SU-DHL-6 (cell line): ENCODE data around the gene RAB3GAP2.
"Not testable (repeated sequence)": the region's sequence is repeated elsewhere in the genome, so short reads cannot be mapped to it uniquely, and the experiment has no call there.

Source experiments
- H2AFZ ChIP-seq: fragments of 200-600 bp; sonication (generic); 2 replicates; pipeline ENCODE4 v1.6.1; 2014; ENCODE audit warnings: low read depth, mild to moderate bottlenecking, moderate library complexity, mixed read lengths, antibody characterized with exemption, low read length; ENCODE audit not compliant: severe bottlenecking
- H3F3A ChIP-seq: fragments of 200-600 bp; shearing (Covaris generic); 2 replicates; pipeline ENCODE4 v1.6.0; 2016; ENCODE audit warnings: antibody characterized with exemption, mild to moderate bottlenecking; ENCODE audit not compliant: insufficient read depth
- H3K27ac ChIP-seq: fragments of 200-600 bp; sonication (generic); 2 replicates; pipeline ENCODE4 v1.5.1; 2016; ENCODE audit warnings: low read depth, mild to moderate bottlenecking, low read length, moderate library complexity, mixed read lengths
- H3K27me3 ChIP-seq: fragments of 200-600 bp; sonication (generic), shearing (Covaris generic); 2 replicates; pipeline ENCODE4 v1.6.0; 2014; ENCODE audit warnings: mild to moderate bottlenecking, low read length
- H3K36me3 ChIP-seq: fragments of 200-600 bp; sonication (generic); 2 replicates; pipeline ENCODE4 v1.6.1; 2014; ENCODE audit warnings: mild to moderate bottlenecking, low read length, mixed read lengths
- H3K4me2 ChIP-seq: fragments of 300-600, 200-600 bp; shearing (Covaris generic), sonication (generic); 2 replicates; pipeline ENCODE4 v1.6.0; 2014; ENCODE audit warnings: low read length, low read depth, mild to moderate bottlenecking; ENCODE audit not compliant: poor library complexity, severe bottlenecking
- H3K4me3 ChIP-seq: fragments of 200-600 bp; sonication (generic); 2 replicates; pipeline ENCODE4 v1.5.1; 2014; ENCODE audit warnings: antibody characterized with exemption, low read length, mild to moderate bottlenecking, mixed read lengths; ENCODE audit not compliant: insufficient read depth, poor library complexity, severe bottlenecking
- H3K79me2 ChIP-seq: fragments of 200-600 bp; sonication (generic); 2 replicates; pipeline ENCODE4 v1.6.1; 2014; ENCODE audit warnings: mild to moderate bottlenecking, low read length, moderate library complexity; ENCODE audit not compliant: insufficient read depth
- H3K9ac ChIP-seq: fragments of 200-600 bp; sonication (generic); 2 replicates; pipeline ENCODE4 v1.7.0; 2014; ENCODE audit warnings: mild to moderate bottlenecking, low read length
- H3K9me2 ChIP-seq: fragments of 200-600 bp; sonication (generic); replicated peaks from 2 replicates; pipeline ENCODE4 v1.6.1; 2014; ENCODE audit warnings: low read length; ENCODE audit not compliant: insufficient read depth
- H3K9me3 ChIP-seq: fragments of 200-600 bp; sonication (generic); 2 replicates; pipeline ENCODE4 v1.6.1; 2014; ENCODE audit warnings: low read length, mixed read lengths; ENCODE audit not compliant: insufficient read depth
- H4K20me1 ChIP-seq: fragments of 200-600 bp; sonication (generic); 2 replicates; pipeline ENCODE4 v1.6.1; 2014; ENCODE audit warnings: low read depth, mild to moderate bottlenecking, antibody characterized with exemption, low read length, moderate library complexity, mixed read lengths
- EZH2phosphoT487 ChIP-seq: fragments of 200-600 bp; sonication (generic), shearing (Covaris generic); conservative IDR thresholded peaks from 2 replicates; pipeline ENCODE4 v1.6.1; 2018; ENCODE audit warnings: mild to moderate bottlenecking, antibody characterized with exemption, low read length, moderate library complexity, mixed read lengths
- TF ChIP-seq, protein P1 (sequence below): fragments of 200-600 bp; sonication (generic); IDR thresholded peaks from one replicate; pipeline ENCODE4 v1.5.1; 2017; ENCODE audit warnings: antibody characterized with exemption, mild to moderate bottlenecking, low read length, moderate library complexity; ENCODE audit not compliant: insufficient read depth, poor library complexity, severe bottlenecking

Gene RAB3GAP2

DNA sequence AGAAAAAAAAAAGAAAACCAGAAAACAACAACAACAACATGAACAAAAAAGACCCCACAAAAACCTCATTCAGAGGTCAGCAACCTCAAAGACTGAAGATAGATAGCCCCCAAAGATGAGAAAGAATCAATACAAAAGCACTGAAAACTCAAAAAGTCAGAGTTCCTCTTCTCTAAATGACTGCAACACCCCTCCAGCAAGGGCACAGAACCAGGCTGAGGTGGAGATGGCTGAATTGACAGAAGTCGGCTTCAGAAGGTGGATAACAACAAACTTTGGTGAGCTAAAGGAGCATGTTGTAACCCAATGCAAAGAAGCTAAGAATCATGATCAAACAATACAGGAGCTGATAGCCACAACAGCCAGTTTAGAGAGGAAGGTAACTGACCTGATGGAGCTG lies 17.0 kb downstream of the RAB3GAP2 start:
- H3K4me3 ChIP-seq, result no peak overlapping the region
- H3K9ac ChIP-seq, result no peak overlapping the region
- peaks cover 28% of the 10 kb centered on the region for H3K36me3 ChIP-seq
- H3K4me2 ChIP-seq, result no peak overlapping the region
- 0 out of 2 replicates have a peak, but pooled peaks cover 3% of the 10 kb centered on the region for H4K20me1 ChIP-seq
- no peaks in the 10 kb centered on the region for H3K27me3 ChIP-seq
- H3K9me2 ChIP-seq, result no peaks in the 10 kb centered on the region
- H2AFZ ChIP-seq, result no peak overlapping the region
- H3K27ac ChIP-seq, result no peak overlapping the region
- peaks cover 85% of the 10 kb centered on the region for H3K79me2 ChIP-seq
- H3F3A ChIP-seq, result peaks cover 3% of the 10 kb centered on the region; the same call in 1 of the 2 replicates
- no peak for TF ChIP-seq EZH2phosphoT487
- TF ChIP-seq, protein P1, sequence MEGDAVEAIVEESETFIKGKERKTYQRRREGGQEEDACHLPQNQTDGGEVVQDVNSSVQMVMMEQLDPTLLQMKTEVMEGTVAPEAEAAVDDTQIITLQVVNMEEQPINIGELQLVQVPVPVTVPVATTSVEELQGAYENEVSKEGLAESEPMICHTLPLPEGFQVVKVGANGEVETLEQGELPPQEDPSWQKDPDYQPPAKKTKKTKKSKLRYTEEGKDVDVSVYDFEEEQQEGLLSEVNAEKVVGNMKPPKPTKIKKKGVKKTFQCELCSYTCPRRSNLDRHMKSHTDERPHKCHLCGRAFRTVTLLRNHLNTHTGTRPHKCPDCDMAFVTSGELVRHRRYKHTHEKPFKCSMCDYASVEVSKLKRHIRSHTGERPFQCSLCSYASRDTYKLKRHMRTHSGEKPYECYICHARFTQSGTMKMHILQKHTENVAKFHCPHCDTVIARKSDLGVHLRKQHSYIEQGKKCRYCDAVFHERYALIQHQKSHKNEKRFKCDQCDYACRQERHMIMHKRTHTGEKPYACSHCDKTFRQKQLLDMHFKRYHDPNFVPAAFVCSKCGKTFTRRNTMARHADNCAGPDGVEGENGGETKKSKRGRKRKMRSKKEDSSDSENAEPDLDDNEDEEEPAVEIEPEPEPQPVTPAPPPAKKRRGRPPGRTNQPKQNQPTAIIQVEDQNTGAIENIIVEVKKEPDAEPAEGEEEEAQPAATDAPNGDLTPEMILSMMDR, result no peak
- H3K9me3 ChIP-seq, result peaks cover 15% of the 10 kb centered on the region; the same call in 1 of the 2 replicates

DNA sequence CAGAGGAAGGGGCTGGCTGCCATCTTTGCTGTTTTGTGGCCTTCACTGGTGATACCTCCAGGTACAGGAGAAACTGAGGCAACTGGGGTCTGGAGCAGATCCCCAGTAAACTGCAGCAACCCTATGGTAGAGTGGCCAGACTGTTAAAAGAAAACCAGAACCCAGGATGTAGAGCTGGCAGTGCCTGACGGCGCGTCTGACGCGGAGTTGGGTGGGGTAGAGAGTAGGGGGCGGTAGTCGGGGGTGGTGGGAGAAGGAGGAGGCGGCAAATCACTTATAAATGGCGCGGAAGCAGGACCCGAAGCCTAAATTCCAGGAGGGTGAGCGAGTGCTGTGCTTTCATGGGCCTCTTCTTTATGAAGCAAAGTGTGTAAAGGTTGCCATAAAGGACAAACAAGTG lies 19.0 kb downstream of the RAB3GAP2 start:
- not testable (repeated sequence) for H3K4me2 ChIP-seq, H4K20me1 ChIP-seq, H3K9me2 ChIP-seq, H3K9ac ChIP-seq, H3K27me3 ChIP-seq, H3K27ac ChIP-seq, H2AFZ ChIP-seq, H3K4me3 ChIP-seq, H3F3A ChIP-seq
- H3K9me3 ChIP-seq, result peaks cover 34% of the 10 kb centered on the region
- H3K79me2 ChIP-seq, result peaks cover 85% of the 10 kb centered on the region
- H3K36me3 ChIP-seq, result peaks cover 47% of the 10 kb centered on the region

DNA sequence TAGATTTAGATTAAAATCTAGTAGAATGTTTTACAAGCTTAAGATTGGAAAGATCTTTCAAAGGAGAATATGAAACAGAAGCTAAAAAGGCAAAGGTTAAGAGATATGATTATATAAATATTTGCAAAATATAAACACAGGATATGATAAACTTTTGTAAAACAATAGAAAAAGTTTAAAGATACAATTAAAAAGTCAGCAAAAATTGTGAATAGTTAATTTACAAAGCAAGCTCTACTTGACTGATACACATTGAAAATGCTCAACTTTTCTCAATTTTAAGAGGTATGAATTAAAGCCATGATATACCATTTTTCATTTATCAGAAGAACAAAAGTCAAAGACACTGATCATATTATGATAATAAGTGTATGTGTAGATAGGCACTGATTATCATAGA lies 21.0 kb downstream of the RAB3GAP2 start:
- TF ChIP-seq EZH2phosphoT487, result no peak
- TF ChIP-seq, protein P1, result no peak
- Histone ChIP-seq H3K4me3 (no peak overlapping the region), H3K27ac (no peak overlapping the region), H3K36me3 (peaks cover 60% of the 10 kb centered on the region), H2AFZ (no peak overlapping the region), H3K9me2 (no peaks in the 10 kb centered on the region), H4K20me1 (no peaks in the 10 kb centered on the region), H3K9me3 (peaks cover 35% of the 10 kb centered on the region), H3K9ac (no peak overlapping the region), H3K79me2 (peaks cover 80% of the 10 kb centered on the region), H3K27me3 (no peaks in the 10 kb centered on the region), H3K4me2 (no peak overlapping the region), H3F3A (peaks cover 9% of the 10 kb centered on the region; the same call in 1 of the 2 replicates)

DNA sequence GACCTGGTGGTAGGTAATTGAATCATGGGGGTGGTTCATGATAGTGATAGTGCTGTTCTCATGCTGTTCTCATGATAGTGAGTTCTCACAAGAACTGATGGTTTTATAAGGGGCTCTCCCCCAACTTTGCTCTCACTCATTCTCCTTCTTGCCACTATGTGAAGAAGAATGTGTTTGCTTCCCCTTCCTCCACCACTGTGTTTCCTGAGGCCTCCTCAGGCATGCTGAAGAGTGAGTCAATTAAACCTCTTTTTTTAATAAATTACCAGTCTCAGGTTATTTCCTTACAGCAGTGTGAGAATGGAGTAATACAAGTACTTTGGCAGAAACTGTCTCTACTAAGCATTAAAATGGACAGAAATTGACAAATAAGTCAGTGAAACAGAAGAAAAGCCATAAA lies 21.6 kb downstream of the RAB3GAP2 start:
- Histone ChIP-seq H3K27ac (no peak overlapping the region), H3K9ac (no peak overlapping the region), H3K79me2 (peaks cover 74% of the 10 kb centered on the region), H3K4me3 (no peak overlapping the region), H3K9me3 (peaks cover 35% of the 10 kb centered on the region), H3F3A (peaks cover 9% of the 10 kb centered on the region; the same call in 1 of the 2 replicates), H2AFZ (no peak overlapping the region), H3K4me2 (no peak overlapping the region), H3K9me2 (no peaks in the 10 kb centered on the region), H3K36me3 (peaks cover 60% of the 10 kb centered on the region), H4K20me1 (no peaks in the 10 kb centered on the region), H3K27me3 (no peaks in the 10 kb centered on the region)
- no peak for TF ChIP-seq EZH2phosphoT487
- TF ChIP-seq, protein P1, result no peak
